Measurements from ENCODE around the gene KAZN. TPM values are rescaled to one million over a fixed set of nuclear protein-coding genes. Genes with fewer than 3 reads are reported as not detected.

The KAZN gene
- total and polyA plus RNA-seq, 10 donors, result 20.0 to 245 (median 144) TPM

DNA sequence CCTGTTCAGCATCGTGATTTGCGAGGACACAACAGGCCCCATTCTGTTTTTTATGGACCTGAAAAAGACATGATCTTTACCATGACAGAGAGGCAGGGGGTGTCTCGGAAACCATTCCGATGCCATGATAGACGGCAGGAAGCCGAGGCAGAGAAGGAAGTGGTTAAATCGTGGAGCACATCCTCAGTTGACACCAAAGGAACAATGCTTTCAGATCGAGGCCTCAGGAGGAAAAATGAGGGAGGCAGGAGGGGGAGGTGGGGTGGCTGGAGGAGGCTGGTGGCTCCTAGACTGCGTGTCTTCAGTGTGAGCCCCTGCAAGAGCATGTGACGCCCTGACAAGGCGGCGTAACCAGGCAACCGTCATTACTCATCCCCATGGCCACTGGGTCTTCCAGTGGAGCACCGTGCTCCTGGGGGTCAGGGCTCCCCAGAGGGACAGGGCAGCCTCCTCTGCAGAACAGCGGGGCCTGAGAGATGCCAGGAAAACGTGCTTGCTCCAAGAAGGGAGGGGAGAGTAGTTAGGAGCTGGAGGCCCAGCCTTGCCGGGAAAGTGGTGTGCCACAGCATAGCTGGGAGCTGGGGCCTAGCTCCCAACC, 382.2 kb downstream of the KAZN start:
- peaks cover 0 to 20% (median 0%) of the 10 kb centered on the region in 6 donors for H3K36me3 ChIP-seq
- no peak overlapping the region for H3K4me3 ChIP-seq
- no peaks in the 10 kb centered on the region for H3K27me3 ChIP-seq (replicated peaks in 1 of 7)
- TF ChIP-seq POLR2A (IDR thresholded peaks at IDR 0.05) (no peak), POLR2AphosphoS5 (IDR thresholded peaks at IDR 0.05) (peak; percentile 49 to 73 (median 52))
- 32 to 38% (median 37%) methylated on average over 16 to 17 of the region's 17 CpGs for WGBS, 5 donors
- H3K9me3 ChIP-seq, result no peaks in the 10 kb centered on the region
- H3K27ac ChIP-seq, result peak overlapping the region in 5 of 8 donors; percentile 27 to 66 (median 53)
- intact Hi-C loops (cut with DNase I; ENCODE audit: low total_unique reads), result no loop called here
- H3K4me1 ChIP-seq, result peaks cover 0 to 66% (median 34%) of the 10 kb centered on the region in 6 donors
- no peak for DNase-seq

DNA sequence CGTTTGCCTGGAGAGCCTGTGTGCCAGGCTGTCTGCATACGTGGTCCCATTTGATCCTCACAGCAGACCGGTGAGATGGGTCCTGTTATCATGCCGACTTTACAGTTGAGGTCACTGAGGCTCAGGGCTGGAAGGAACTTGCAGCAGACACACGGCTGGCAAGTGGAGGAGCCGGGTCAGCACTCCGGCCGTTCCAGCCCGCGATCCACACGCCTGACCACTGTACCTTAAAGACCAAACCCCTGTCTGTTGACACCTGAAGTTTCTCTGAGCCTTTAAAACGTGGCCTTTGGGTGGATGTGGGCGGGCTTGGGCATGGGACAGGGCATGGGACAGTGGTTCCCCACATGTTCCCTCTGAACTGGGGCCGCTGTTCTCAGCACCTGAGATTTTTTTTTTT, 383.5 kb downstream of the KAZN start:
- 72 to 87% (median 80%) methylated on average over 14 of the region's 14 CpGs for WGBS, 5 donors
- intact Hi-C loops (cut with DNase I; ENCODE audit: low total_unique reads), result no loop called here
- Histone ChIP-seq H3K4me3 (no peak overlapping the region), H3K9me3 (no peaks in the 10 kb centered on the region), H3K4me1 (peaks cover 11 to 65% (median 36%) of the 10 kb centered on the region in 6 donors), H3K36me3 (peaks cover 0 to 6% (median 0%) of the 10 kb centered on the region in 6 donors), H3K27me3 (replicated peaks in 1 of 7) (no peaks in the 10 kb centered on the region), H3K27ac (peak overlapping the region in 4 of 8 donors; percentile 6 to 66 (median 54))
- no peak for DNase-seq
- TF ChIP-seq POLR2AphosphoS5 (IDR thresholded peaks at IDR 0.05) (no peak), POLR2A (IDR thresholded peaks at IDR 0.05) (no peak)
- TF ChIP-seq, protein P1, sequence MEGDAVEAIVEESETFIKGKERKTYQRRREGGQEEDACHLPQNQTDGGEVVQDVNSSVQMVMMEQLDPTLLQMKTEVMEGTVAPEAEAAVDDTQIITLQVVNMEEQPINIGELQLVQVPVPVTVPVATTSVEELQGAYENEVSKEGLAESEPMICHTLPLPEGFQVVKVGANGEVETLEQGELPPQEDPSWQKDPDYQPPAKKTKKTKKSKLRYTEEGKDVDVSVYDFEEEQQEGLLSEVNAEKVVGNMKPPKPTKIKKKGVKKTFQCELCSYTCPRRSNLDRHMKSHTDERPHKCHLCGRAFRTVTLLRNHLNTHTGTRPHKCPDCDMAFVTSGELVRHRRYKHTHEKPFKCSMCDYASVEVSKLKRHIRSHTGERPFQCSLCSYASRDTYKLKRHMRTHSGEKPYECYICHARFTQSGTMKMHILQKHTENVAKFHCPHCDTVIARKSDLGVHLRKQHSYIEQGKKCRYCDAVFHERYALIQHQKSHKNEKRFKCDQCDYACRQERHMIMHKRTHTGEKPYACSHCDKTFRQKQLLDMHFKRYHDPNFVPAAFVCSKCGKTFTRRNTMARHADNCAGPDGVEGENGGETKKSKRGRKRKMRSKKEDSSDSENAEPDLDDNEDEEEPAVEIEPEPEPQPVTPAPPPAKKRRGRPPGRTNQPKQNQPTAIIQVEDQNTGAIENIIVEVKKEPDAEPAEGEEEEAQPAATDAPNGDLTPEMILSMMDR (IDR thresholded peaks at IDR 0.05 in 8 of 11, conservative IDR thresholded peaks at IDR 0.05 in 3 of 11), result no peak

GRCh38 chr1:14983277-14983676, 384.8 kb downstream of the KAZN start:
- peak overlapping the region in 4 of 8 donors; percentile 11 to 30 (median 18) for H3K27ac ChIP-seq
- H3K36me3 ChIP-seq, result no peaks in the 10 kb centered on the region
- intact Hi-C loops (cut with DNase I; ENCODE audit: low total_unique reads), result no loop called here
- TF ChIP-seq, protein P1 (IDR thresholded peaks at IDR 0.05 in 8 of 11, conservative IDR thresholded peaks at IDR 0.05 in 3 of 11), result no peak
- TF ChIP-seq POLR2AphosphoS5 (IDR thresholded peaks at IDR 0.05) (no peak), POLR2A (IDR thresholded peaks at IDR 0.05) (no peak)
- DNase-seq, result no peak
- no peak overlapping the region for H3K4me3 ChIP-seq
- H3K27me3 ChIP-seq (replicated peaks in 1 of 7), result no peaks in the 10 kb centered on the region
- H3K4me1 ChIP-seq, result peaks cover 19 to 73% (median 41%) of the 10 kb centered on the region in 6 donors
- H3K9me3 ChIP-seq, result no peaks in the 10 kb centered on the region
- WGBS, 5 donors, result 83 to 94% (median 86%) methylated on average over 13 of the region's 13 CpGs

- DNase-seq, result no peak
- Histone ChIP-seq H3K4me1 (peaks cover 12 to 58% (median 36%) of the 10 kb centered on the region in 6 donors), H3K4me3 (no peak overlapping the region), H3K27me3 (replicated peaks in 1 of 7) (no peaks in the 10 kb centered on the region), H3K27ac (peak overlapping the region in 5 of 8 donors; percentile 37 to 62 (median 51)), H3K36me3 (no peaks in the 10 kb centered on the region), H3K9me3 (no peaks in the 10 kb centered on the region)
- TF ChIP-seq, protein P1 (IDR thresholded peaks at IDR 0.05 in 8 of 11, conservative IDR thresholded peaks at IDR 0.05 in 3 of 11), result no peak
- no peak for TF ChIP-seq POLR2A (IDR thresholded peaks at IDR 0.05)
- no peak for TF ChIP-seq POLR2AphosphoS5 (IDR thresholded peaks at IDR 0.05)
- intact Hi-C loops (cut with DNase I; ENCODE audit: low total_unique reads), result no loop called here
- 77 to 88% (median 81%) methylated on average over 8 of the region's 8 CpGs for WGBS, 5 donors
Observed at GRCh38 chr1:14986168-14986567, 387.7 kb downstream of the KAZN start.
